ENCODE results near the gene IGFBPL1.
A peak's percentile ranks its signal among the peaks of the same experiment; 100 is the strongest.

The IGFBPL1 gene

DNA sequence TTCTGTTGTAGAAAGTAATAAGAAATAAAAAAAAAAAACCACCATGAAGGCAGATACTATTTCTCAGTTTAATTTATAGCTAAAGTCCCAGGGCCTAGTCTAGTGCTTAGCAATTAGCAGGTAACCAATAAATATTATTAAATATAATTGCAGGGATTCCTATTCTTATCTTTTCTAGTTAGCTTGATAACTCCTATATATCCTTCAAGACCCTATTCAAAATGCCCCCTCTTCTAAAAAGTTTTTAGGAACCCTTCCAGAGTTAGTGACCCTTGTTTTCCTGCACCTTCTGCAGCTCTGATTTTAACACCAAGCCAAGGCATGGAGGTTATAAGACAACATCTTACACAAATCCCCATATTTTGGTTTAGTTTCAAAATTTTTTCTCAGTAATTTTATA, 56.4 kb downstream of the IGFBPL1 start:
- no peak for TF ChIP-seq CEBPB (IDR thresholded peaks at IDR 0.05)
- no peak for TF ChIP-seq YY1 (IDR thresholded peaks at IDR 0.05; ENCODE audit: low read depth)
- no peak for TF ChIP-seq TAF1 (IDR thresholded peaks at IDR 0.05; ENCODE audit: low read depth)
- no peak for TF ChIP-seq CREB1 (IDR thresholded peaks at IDR 0.05; ENCODE audit: low read depth)
- no peak for TF ChIP-seq EGR1 (IDR thresholded peaks at IDR 0.05)
- TF ChIP-seq, protein P1, sequence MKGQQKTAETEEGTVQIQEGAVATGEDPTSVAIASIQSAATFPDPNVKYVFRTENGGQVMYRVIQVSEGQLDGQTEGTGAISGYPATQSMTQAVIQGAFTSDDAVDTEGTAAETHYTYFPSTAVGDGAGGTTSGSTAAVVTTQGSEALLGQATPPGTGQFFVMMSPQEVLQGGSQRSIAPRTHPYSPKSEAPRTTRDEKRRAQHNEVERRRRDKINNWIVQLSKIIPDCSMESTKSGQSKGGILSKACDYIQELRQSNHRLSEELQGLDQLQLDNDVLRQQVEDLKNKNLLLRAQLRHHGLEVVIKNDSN (IDR thresholded peaks at IDR 0.05), result no peak
- TF ChIP-seq, protein P2, sequence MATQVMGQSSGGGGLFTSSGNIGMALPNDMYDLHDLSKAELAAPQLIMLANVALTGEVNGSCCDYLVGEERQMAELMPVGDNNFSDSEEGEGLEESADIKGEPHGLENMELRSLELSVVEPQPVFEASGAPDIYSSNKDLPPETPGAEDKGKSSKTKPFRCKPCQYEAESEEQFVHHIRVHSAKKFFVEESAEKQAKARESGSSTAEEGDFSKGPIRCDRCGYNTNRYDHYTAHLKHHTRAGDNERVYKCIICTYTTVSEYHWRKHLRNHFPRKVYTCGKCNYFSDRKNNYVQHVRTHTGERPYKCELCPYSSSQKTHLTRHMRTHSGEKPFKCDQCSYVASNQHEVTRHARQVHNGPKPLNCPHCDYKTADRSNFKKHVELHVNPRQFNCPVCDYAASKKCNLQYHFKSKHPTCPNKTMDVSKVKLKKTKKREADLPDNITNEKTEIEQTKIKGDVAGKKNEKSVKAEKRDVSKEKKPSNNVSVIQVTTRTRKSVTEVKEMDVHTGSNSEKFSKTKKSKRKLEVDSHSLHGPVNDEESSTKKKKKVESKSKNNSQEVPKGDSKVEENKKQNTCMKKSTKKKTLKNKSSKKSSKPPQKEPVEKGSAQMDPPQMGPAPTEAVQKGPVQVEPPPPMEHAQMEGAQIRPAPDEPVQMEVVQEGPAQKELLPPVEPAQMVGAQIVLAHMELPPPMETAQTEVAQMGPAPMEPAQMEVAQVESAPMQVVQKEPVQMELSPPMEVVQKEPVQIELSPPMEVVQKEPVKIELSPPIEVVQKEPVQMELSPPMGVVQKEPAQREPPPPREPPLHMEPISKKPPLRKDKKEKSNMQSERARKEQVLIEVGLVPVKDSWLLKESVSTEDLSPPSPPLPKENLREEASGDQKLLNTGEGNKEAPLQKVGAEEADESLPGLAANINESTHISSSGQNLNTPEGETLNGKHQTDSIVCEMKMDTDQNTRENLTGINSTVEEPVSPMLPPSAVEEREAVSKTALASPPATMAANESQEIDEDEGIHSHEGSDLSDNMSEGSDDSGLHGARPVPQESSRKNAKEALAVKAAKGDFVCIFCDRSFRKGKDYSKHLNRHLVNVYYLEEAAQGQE (IDR thresholded peaks at IDR 0.05; ENCODE audit: low read depth), result no peak

DNA sequence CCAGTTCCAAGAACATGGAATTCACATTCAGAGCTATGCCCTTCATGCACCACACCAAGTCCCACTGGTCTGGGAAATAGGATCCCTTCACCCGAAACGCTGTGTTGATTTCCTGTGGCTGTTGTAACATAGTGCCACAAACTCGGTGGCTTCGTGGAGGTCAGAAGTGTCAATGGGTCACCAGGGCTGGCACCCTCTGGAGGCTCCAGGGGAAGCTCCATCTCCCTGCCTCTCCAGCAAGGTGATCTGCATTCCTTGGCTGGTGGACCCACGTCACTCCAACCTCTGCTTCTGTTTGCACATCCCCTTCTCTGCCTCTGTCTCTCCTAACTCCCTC, 60.7 kb downstream of the IGFBPL1 start:
- no peak for TF ChIP-seq YY1 (IDR thresholded peaks at IDR 0.05; ENCODE audit: low read depth)
- TF ChIP-seq, protein P3, sequence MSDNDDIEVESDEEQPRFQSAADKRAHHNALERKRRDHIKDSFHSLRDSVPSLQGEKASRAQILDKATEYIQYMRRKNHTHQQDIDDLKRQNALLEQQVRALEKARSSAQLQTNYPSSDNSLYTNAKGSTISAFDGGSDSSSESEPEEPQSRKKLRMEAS (IDR thresholded peaks at IDR 0.05), result no peak
- TF ChIP-seq CEBPB (IDR thresholded peaks at IDR 0.05), result no peak
- TF ChIP-seq, protein P1 (IDR thresholded peaks at IDR 0.05), result no peak
- TF ChIP-seq FOXM1 (IDR thresholded peaks at IDR 0.05; ENCODE audit: borderline replicate concordance, low read depth), result no peak
- TF ChIP-seq RAD21 (IDR thresholded peaks at IDR 0.05; ENCODE audit: low read depth), result no peak
- no peak for TF ChIP-seq NFIC (IDR thresholded peaks at IDR 0.05)
- no peak for TF ChIP-seq TAF1 (IDR thresholded peaks at IDR 0.05; ENCODE audit: low read depth)
- no peak for TF ChIP-seq TCF12 (IDR thresholded peaks at IDR 0.05; ENCODE audit: low read depth)
- no peak for TF ChIP-seq TEAD4 (IDR thresholded peaks at IDR 0.05)
- no peak for TF ChIP-seq EP300 (IDR thresholded peaks at IDR 0.05; ENCODE audit: borderline replicate concordance)
- no peak for TF ChIP-seq EGR1 (IDR thresholded peaks at IDR 0.05)
- TF ChIP-seq, protein P2 (IDR thresholded peaks at IDR 0.05; ENCODE audit: low read depth), result no peak
- TF ChIP-seq ZBTB7A (IDR thresholded peaks at IDR 0.05; ENCODE audit: low read depth), result no peak
- TF ChIP-seq CREB1 (IDR thresholded peaks at IDR 0.05; ENCODE audit: low read depth), result no peak

DNA sequence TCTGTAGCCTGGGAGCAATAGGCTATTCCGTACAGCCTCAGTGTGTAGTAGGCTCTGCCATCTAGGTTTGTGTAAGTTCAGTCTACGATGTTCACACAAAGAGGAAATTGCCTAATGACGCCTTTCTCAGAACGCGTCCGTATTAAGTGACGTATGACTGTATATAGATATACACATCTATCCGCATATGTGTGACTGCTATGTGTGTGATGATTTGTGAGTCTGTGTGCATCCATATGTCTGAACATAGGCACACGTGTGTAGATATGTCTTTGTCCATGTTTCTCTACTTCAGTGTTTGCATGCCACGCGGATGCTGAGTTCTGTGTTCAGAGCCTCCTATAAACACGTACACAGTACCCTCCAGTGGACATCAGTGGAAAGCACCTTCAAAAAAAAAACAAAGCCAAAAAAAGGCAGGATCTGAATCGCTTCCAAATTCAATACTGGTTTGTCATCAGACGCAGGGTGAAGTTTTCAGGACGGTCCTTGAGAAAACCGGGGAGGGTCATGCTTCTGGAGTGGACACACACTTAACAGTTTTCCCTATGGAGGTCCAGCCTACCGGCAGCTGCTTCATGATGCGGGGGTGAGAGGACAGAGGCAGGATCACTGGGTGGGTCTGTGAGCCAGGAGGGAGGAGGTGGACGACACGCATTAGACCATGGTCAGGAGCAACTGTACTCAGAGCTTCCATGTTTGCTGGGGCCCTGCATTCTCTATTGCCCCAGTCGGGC, 61.2 kb downstream of the IGFBPL1 start:
- TF ChIP-seq CEBPB (IDR thresholded peaks at IDR 0.05) (no peak), FOXM1 (IDR thresholded peaks at IDR 0.05; ENCODE audit: borderline replicate concordance, low read depth) (no peak), CREB1 (IDR thresholded peaks at IDR 0.05; ENCODE audit: low read depth) (no peak), RAD21 (IDR thresholded peaks at IDR 0.05; ENCODE audit: low read depth) (peak; percentile 87)

DNA sequence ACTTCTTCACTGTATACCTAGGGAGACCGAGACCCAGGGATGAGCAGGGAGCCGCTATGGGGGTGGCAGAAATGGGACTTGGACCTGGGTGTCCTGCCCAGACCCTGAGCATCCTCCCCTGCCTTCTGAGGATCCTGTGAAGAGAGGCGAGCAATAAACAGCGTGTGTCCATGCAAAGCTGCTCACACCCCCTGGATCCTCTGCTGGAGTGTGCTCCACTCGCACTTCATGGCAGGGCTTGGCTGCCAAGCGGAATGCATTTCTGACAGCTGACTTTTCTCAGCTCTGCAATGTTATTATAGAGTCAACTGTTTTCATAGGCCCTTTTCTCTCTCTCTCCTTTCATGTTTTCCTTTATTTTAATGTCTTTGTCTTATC, 62.8 kb downstream of the IGFBPL1 start:
- no peak for TF ChIP-seq YY1 (IDR thresholded peaks at IDR 0.05; ENCODE audit: low read depth)
- no peak for TF ChIP-seq ZBTB7A (IDR thresholded peaks at IDR 0.05; ENCODE audit: low read depth)
- no peak for TF ChIP-seq CREB1 (IDR thresholded peaks at IDR 0.05; ENCODE audit: low read depth)
- TF ChIP-seq, protein P3 (IDR thresholded peaks at IDR 0.05), result no peak
- TF ChIP-seq TAF1 (IDR thresholded peaks at IDR 0.05; ENCODE audit: low read depth), result no peak
- TF ChIP-seq CEBPB (IDR thresholded peaks at IDR 0.05), result no peak
- no peak for TF ChIP-seq EP300 (IDR thresholded peaks at IDR 0.05; ENCODE audit: borderline replicate concordance)
- TF ChIP-seq, protein P1 (IDR thresholded peaks at IDR 0.05), result no peak
- TF ChIP-seq FOXM1 (IDR thresholded peaks at IDR 0.05; ENCODE audit: borderline replicate concordance, low read depth), result no peak
- TF ChIP-seq TEAD4 (IDR thresholded peaks at IDR 0.05), result no peak
- no peak for TF ChIP-seq TCF12 (IDR thresholded peaks at IDR 0.05; ENCODE audit: low read depth)

DNA sequence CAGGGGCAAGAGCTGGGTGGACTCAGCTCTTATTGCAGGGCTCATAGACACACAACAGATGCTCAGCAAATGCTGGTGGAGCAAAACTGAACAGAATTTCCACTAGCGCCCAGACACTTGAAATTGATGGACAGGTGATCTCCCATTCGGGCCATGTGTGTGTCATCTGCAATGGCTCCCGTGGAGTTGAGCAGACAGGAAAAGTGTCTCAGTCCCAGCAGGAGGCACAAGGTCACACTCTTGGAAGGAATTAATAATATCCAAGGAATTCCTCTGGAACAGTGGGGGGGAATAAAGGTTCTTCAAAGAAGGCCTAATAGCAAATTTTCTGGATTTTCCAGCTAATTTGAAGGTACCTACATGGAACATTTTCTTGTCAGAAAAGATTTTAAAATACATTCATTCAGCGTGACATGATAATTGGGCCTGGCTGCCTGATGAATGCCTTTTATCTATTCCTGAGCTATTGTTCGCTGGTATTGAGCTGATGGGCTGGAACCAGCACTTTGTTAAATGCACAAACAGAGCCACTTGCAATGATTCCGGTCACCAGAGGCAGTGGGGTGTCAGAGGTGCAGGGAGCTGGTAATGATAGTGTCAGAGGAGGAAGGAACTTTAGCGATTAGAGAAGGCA, 63.3 kb downstream of the IGFBPL1 start:
- no peak for TF ChIP-seq TCF12 (IDR thresholded peaks at IDR 0.05; ENCODE audit: low read depth)
- TF ChIP-seq TEAD4 (IDR thresholded peaks at IDR 0.05), result 0 out of 2 replicates have a peak, but pooled peaks have one; percentile 24
